Kidney (tissue), 14 donors: ENCODE results near the gene NAT8L. TPM values are rescaled to one million over a fixed set of nuclear protein-coding genes. Genes with fewer than 3 reads are reported as not detected.

Source experiments
- DNase-seq, 5 donors: peaks; one replicate each; pipeline ENCODE4 v3.0.0-alpha.2; 2013 to 2020
- FAIRE-seq: peaks from 2 replicates; lab custom pipeline; 2012; peaks lifted over from hg19 to GRCh38; lab: Jason Lieb, UNC
- H3K27ac ChIP-seq, 2 donors: one replicate each; pipeline ENCODE4 v1.7.0; 2013; ENCODE audit warnings: low read depth in 2 of 2, low read length in 2 of 2, inconsistent platforms in 1 of 2
- H3K27me3 ChIP-seq: one replicate; pipeline ENCODE4 v1.7.1; 2013; ENCODE audit warnings: low read length, inconsistent platforms; ENCODE audit not compliant: control insufficient read depth, insufficient read depth
- H3K36me3 ChIP-seq, 3 donors: one replicate each; pipeline versions ENCODE4 v1.7.0 to v1.7.1; 2013; ENCODE audit warnings: low read length in 3 of 3, control low read depth in 1 of 3, inconsistent platforms in 1 of 3; ENCODE audit not compliant: insufficient read depth in 3 of 3, control insufficient read depth in 2 of 3
- H3K4me1 ChIP-seq, 3 donors: one replicate each; pipeline versions ENCODE4 v1.7.0 to v1.7.1; 2013; ENCODE audit warnings: low read length in 3 of 3, inconsistent platforms in 1 of 3, low read depth in 1 of 3; ENCODE audit not compliant: control insufficient read depth in 2 of 3, insufficient read depth in 2 of 3
- H3K4me3 ChIP-seq, 3 donors: one replicate each; pipeline versions ENCODE4 v1.7.0 to v1.8.1; 2013; ENCODE audit warnings: low read length in 3 of 3, control low read depth in 1 of 3, inconsistent platforms in 1 of 3
- H3K9ac ChIP-seq, 3 donors: one replicate each; pipeline versions ENCODE4 v1.7.0 to v1.7.1; 2013; ENCODE audit warnings: low read length in 3 of 3, control low read depth in 1 of 3, inconsistent platforms in 1 of 3
- H3K9me3 ChIP-seq, 3 donors: one replicate each; pipeline versions ENCODE4 v1.7.0 to v1.7.1; 2013; ENCODE audit warnings: low read length in 3 of 3, control low read depth in 1 of 3, inconsistent platforms in 1 of 3; ENCODE audit not compliant: control insufficient read depth in 2 of 3, insufficient read depth in 1 of 3
- CTCF ChIP-seq: IDR thresholded peaks from 3 replicates; pipeline ENCODE4 v1.5.1; 2012; ENCODE audit warnings: mild to moderate bottlenecking, moderate library complexity, borderline replicate concordance; ENCODE audit not compliant: insufficient read depth; ENCODE audit errors: extremely low read depth
- intact Hi-C: fragments of 100-400 bp; cut with DNase I; formaldehyde crosslinking; loops from one replicate; pipeline ENCODE4 v1.11.1; 2022
- polyA plus RNA-seq: library from polyadenylated mRNA; stranded (reverse); fragments of 350-450 nt; fragmentation: Illumina TruSeq; extraction: RNeasy Lipid Tissue Mini Kit (QIAGEN cat#74804); gene quantifications from one replicate; pipeline ENCODE4 v1.2.3, GENCODE V29; 2014; ENCODE audit warnings: low read depth, low replicate concordance; ENCODE audit not compliant: insufficient read depth
- total RNA-seq: library from RNA; stranded (reverse); fragmentation: NEBNext Ultra II Directional; extraction: Animal tissue kit (Norgen Biotek cat#: 25700); gene quantifications from one replicate; pipeline ENCODE4 v1.2.1, GENCODE V29; 2021
- donor health status: control.
- donor health status: control.
- donor health status: control.
- donor health status: control.
- donor health status: control.
- donor health status: DM: yes; HTN: yes; CAD: no.
- donor health status: Normal renal cell carcinoma (clear cell type).

Gene NAT8L
- total and polyA plus RNA-seq, 2 donors from 2014 or later: 2.7 to 12.5 TPM

- Histone ChIP-seq H3K9me3 (no peaks in the 10 kb centered on the region), H3K36me3 (no peaks in the 10 kb centered on the region), H3K4me3 (no peak overlapping the region), H3K27ac (no peak overlapping the region), H3K9ac (no peak overlapping the region), H3K4me1 (no peaks in the 10 kb centered on the region), H3K27me3 (no peaks in the 10 kb centered on the region)
- intact Hi-C loops: no loop called here
- DNase-seq: peak in 1 of 5 donors; percentile 59
- TF ChIP-seq CTCF: no peak
- no peak for FAIRE-seq
Measured at GRCh38 chr4:2085496-2085901, 26.4 kb downstream of the NAT8L start.

DNA sequence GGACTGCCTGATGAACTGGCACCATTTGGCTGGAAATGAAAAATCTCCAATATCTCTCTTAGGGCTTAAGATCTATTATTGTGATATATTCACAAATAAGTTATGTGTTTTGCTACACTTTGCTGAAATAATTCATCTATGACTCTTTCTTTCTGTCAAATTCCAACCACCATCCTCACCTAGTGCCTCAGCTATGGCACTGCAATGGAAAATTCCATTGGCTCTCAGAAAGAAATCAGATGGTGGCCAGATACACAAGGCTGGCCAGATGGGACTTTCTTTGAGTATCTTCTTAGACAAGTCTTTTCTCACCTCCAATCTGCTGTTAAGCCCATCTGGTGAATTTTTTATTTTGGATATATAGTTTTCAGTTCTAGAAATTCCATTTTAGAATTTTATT is 28.0 kb downstream of the NAT8L start:
- no peak for DNase-seq
- peak; percentile 17 for TF ChIP-seq CTCF
- intact Hi-C loops: no loop called here
- Histone ChIP-seq H3K4me3 (no peak overlapping the region), H3K36me3 (no peaks in the 10 kb centered on the region), H3K9me3 (no peaks in the 10 kb centered on the region), H3K9ac (no peak overlapping the region), H3K27ac (no peak overlapping the region), H3K27me3 (no peaks in the 10 kb centered on the region), H3K4me1 (no peaks in the 10 kb centered on the region)
- FAIRE-seq: no peak

DNA sequence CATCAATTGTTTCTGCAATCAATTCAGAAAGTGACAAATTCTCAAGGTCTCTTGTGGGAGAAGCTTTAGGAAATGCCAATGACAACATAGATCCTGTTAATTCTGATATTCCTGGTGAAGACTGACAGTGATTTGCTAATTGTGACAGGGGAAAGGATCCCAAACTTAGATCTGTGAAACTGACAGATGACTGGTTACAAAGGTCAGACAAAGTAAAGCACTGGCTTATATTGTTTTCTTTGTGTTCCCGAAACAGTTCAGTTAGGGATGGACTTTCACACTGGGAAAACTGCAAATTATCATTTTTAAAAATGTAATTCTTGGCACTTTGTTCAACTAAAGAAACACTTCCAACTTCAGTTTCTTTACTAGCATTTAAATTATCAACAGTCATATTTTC is 30.1 kb downstream of the NAT8L start:
- intact Hi-C loops: no loop called here
- TF ChIP-seq CTCF: no peak
- Histone ChIP-seq H3K36me3 (no peaks in the 10 kb centered on the region), H3K27ac (no peak overlapping the region), H3K9ac (no peak overlapping the region), H3K4me3 (no peak overlapping the region), H3K4me1 (no peaks in the 10 kb centered on the region), H3K9me3 (no peaks in the 10 kb centered on the region), H3K27me3 (no peaks in the 10 kb centered on the region)
- DNase-seq (no peak), FAIRE-seq (no peak)

- FAIRE-seq (no peak), DNase-seq (no peak)
- H3K36me3 ChIP-seq: no peaks in the 10 kb centered on the region
- H3K4me3 ChIP-seq: no peak overlapping the region
- H3K27ac ChIP-seq: no peak overlapping the region
- no peak for TF ChIP-seq CTCF
- no peaks in the 10 kb centered on the region for H3K27me3 ChIP-seq
- no peaks in the 10 kb centered on the region for H3K9me3 ChIP-seq
- intact Hi-C loops: no loop called here
- no peaks in the 10 kb centered on the region for H3K4me1 ChIP-seq
- no peak overlapping the region for H3K9ac ChIP-seq
Measured at GRCh38 chr4:2090642-2091041, 31.5 kb downstream of the NAT8L start.
